Measurements from ENCODE around the gene CFAP46.
A peak's percentile ranks its signal among the peaks of the same experiment; 100 is the strongest.
"Not testable (repeated sequence)": the region's sequence is repeated elsewhere in the genome, so short reads cannot be mapped to it uniquely, and the experiment has no call there.

Gene CFAP46

GRCh38 chr10:132898391-132899053 is 43.8 kb downstream of the CFAP46 start:
- DNase-seq: no peak

DNA sequence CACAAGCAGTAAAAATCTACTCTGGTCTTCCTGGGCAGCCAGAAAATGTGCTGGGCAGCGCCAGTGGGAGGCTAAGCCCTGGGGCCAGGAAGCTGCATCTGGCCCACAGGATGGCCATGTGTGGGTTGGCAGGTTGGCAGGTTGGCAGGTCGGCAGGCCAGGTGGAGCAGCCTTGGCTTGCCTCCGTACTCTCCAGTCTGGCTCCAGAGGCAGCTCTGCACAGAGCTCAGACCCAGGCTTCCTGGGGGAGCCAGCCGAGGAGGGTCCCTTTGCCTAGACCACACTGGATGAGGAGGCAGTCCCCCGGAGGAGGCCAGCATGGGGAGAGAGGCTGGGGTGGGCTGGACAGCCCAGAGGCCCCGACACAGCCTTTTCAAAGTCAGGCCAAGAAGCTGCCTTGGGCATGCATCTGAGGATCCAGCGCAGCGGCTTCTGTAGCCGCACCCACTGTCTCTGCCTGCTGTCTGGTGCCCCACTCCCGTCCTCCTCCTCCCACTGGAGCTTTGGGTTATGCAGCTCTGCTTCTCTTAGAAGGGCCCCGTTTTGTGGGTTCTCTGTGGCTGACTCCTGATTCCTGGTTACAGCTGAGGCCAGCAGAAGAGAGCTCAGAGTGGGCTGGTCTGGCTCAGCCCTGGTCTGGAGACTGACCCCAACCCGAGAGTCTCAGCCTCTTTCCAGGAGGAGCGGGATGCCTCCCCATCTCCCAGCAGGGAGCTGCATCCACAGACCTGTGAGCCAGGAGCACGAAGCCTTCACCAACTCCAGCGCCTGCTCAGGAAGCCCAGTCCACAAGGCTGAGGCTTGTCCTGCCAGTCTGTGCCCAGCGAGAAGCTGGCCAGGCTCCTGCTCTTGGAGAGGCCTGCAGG is 44.6 kb downstream of the CFAP46 start:
- no peak for DNase-seq

DNA sequence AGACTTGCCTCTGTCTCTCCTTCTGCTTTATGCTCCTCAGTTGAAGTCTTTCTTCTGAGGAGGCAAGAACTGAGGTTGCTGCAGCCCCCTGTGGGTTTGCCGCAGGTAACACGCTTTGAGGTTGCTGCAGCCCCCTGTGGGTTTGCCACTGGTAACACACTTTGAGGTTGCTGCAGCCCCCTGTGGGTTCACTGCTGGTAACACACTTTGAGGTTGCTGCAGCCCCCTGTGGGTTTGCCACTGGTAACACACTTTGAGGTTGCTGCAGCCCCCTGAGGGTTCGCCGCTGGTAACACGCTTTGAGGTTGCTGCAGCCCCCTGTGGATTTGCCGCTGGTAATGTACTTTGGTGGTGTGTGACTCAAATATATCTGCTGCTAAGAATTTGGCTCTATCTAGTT is 48.6 kb downstream of the CFAP46 start:
- DNase-seq: not testable (repeated sequence)

DNA sequence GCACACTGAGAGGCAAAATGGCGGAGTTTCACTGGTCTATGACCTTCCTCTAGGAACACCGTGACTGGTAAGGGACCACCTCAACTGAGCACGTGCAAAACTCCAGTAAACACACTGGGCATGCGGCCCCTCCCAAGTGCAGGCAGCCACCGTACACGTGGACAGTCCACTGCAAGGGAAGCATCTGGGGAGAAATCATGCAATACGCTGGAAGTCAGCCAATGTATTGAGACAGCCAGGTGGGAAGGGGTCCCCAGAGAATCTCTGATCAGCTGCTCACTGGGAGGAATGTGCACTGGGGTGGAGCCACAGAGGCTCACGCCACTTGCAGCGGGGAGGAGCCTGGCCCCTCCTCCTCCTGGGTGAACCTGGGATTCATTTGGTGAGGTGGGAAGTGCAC is 49.3 kb downstream of the CFAP46 start:
- peak; percentile 55 for DNase-seq

GRCh38 chr10:132892004-132892403 is 50.4 kb downstream of the CFAP46 start:
- DNase-seq: no peak

DNA sequence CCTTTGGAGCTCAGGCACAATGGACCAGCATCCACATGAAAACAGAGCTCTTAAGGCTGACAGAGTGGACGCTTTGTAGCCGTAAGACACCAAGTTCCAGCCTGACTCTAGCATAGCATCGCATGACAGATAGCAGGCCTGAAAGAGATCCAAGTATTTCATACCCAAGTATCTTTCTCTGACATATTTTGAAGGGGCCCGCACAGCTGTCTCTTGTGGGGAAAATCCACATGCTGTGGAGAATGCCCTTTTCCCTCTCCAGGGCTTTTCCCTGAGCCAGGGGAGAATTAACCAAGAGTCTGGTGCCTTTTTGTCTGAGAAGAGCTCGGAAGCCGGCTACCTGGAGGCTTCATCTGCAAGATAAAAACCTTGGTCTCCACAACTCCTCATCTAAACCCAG is 51.0 kb downstream of the CFAP46 start:
- no peak for DNase-seq

- no peak for DNase-seq
Observed at GRCh38 chr10:132890301-132890700, 52.1 kb downstream of the CFAP46 start.

- DNase-seq: no peak
Observed at GRCh38 chr10:132889556-132889955, 52.8 kb downstream of the CFAP46 start.

DNA sequence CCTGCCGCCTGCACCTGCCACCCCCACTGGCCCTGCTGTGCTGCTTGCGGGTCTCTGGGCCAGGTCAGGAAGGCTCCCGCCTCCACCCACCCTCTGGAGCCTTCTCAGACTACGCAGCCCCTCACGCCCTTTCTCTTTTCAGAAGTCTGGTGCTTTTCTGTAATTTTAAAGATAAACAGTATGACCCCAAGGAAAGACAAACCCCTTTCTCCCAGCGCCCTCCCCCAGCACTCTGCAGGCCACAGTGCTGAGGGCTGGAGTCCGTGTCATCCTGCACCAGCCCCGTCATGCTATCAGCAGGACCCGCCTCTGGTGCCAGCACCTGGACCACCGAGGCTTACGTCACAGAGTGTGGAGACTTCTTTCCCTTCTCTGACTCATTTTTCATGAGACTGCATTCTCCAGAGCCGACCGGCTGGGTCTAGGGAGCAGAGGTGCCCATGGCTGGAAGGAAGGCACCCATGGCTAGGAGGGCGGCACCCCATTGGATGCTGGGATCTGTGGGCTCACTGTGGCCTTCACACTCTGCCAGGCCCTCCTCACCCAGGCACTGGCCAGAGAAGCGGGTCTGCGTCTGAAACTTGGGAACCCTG is 53.4 kb downstream of the CFAP46 start:
- DNase-seq: no peak

DNA sequence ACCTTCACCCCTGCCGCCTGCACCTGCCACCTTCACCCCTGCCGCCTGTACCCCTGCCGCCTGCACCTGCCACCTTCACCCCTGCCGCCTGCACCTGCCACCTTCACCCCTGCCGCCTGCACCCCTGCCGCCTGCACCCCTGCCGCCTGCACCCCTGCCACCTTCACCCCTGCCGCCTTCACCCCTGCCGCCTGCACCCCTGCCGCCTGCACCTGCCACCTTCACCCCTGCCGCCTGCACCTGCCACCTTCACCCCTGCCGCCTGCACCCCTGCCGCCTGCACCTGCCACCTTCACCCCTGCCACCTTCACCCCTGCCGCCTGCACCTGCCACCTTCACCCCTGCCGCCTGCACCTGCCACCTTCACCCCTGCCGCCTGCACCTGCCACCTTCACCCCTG is 53.9 kb downstream of the CFAP46 start:
- not testable (repeated sequence) for DNase-seq

GRCh38 chr10:132886211-132887099 is 55.9 kb downstream of the CFAP46 start:
- DNase-seq: peak; percentile 5

GRCh38 chr10:132885451-132886210 is 56.7 kb downstream of the CFAP46 start:
- no peak for DNase-seq

- DNase-seq: no peak
Observed at GRCh38 chr10:132884691-132885271, 57.6 kb downstream of the CFAP46 start.

GRCh38 chr10:132884041-132884440 is 58.3 kb downstream of the CFAP46 start:
- DNase-seq: no peak

DNA sequence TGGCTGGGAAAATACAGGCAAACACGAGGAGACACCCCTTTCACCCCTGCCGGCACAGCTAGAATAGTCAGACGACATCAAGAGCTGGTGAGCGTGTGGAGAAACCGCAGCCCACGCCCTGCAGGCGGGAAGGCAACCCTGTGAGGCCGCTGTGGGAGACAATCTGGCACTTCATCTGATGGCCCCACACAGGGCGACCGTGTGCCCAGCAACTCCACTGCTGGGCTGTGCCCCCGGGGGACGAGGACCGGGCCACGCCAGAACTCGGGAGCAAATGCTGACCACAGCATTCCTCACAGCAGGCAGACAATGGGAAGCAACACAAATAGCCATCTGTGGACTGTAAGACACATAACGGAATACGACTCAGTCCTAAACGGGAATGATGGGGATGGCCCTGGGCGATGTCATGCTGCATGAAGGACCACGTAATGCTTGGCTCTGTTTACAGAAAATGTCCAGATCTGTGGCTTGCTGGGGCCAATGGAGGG is 58.9 kb downstream of the CFAP46 start:
- no peak for DNase-seq

DNA sequence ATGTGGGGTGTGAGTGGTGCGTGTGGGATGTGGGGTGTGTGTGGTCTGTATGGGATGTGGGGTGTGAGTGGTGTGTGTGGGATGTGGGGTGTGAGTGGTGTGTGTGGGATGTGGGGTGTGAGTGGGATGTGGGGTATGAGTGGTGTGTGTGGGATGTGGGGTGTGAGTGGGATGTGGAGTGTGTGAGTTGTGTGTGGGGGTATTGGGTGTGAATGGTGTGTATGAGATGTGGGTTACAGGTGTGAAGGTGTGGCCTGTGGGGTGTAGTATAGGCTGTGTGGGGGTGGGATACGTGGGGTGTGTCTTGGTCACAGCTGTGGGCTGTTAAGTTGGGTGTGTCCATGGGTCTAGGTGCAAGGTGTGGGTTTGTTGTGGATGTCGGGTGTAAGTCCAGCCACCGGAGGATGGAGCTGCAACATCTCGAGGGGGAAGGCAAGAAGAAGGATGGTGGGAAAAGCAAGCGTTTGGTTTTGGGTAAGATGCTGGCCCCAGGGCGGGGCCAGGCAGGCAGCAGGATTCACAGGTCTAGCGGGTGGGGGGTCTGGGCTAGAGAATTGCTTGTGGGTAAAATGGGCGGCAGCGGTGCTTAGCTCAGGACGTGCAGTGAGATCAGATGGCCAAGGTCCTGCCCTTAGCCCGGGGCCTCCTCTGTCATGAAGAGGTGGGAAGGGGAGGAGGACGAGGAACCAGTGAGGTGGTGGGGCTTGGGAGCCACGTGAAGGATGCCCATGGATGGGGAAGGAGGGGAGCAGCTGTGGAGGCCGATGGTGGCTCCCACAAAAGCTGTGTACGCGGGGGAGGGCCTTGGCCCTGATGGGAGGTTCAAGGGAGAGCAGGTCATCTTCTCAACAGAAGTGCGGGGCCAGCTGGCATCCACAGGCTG is 60.1 kb downstream of the CFAP46 start:
- no peak for DNase-seq

DNA sequence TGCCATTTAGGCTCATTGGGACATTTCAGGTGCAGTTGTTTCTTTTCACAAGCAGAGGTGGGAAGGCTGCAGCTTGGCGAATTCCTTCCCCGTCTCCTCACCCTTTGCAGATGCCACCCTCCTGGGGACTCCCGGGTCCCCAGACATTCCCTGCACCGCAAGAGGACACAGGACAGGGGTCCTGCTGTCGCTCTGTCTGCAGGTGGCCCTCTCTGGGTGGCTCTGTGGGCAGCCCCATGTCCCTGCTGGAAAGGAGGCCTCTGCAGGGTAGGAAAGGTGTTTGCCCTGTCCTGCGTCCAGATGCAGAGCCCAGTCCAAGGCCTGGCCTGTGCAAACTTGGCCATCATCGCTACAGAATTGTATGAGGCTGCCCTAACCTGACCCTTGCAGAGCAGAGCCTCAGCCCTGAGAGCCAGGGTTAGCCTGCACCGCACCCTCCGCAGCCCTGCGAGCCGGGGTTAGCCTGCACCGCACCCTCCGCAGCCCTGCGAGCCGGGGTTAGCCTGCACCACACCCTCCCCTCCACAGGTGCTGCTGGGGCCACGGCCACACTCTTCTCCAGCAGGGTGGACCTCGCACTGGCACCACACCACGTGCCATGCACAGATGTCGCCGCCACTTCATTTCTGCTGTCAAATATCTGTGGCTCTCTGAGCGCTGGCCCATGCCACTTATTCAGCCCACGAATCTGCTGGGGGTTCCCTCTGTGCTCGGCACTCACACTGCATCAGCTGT is 61.0 kb downstream of the CFAP46 start:
- DNase-seq: no peak

DNA sequence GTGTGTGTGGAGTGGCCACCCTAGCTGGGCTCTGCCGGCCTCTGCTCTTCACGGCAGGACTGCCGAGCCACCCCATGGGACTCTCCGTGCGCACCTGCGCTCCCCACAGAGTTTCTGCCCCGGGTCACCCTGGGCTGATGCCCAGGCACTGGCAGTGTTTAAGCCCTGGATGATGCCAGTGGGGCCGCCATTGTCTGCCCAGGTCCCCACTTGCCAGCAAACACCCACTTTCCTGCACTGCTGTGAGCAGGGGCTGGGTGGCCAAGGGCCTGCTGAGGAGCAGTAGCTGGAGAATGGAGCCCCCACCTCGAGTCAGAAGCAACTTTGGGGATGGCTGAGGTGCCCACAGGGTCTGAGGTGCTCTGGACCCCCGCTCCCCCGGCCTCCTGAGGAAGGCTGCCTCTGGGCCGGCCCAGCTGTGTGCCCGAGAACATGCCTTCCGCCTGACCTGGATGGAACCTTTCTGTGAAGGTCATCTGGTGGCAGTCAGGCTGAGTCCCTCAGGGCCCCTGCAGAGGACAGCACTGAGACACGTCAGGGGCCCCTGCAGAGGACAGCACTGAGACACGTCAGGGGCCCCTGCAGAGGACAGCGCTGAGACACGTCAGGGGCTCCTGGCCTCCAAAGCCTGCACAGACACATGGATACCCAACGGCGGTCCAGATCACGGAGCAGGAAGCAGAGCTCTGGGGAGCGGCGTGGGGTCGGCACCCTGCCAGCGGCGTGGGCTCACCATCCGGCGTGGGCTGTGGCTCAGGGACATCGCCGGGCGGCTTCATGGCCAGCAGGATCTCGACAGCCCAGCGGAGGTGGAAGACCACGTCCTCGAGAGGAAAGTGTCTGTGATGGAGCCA is 62.0 kb downstream of the CFAP46 start:
- no peak for DNase-seq
